Activated CD8-positive, alpha-beta memory T cell treated with anti-CD3 and anti-CD28 coated beads, Interleukin-2, amount 50 U/mL, for 24 hours (primary cell): ENCODE results near the gene TSACC.

Experiments used
- DNase-seq: peaks from one replicate; pipeline ENCODE4 v3.0.0-alpha.2; 2020; ENCODE audit errors: extremely low read depth

Gene TSACC

GRCh38 chr1:156376146-156376545, 37.8 kb downstream of the TSACC start:
- no peak for DNase-seq

- DNase-seq, result no peak
These were observed 38.9 kb downstream of the TSACC start for GRCh38 chr1:156376958-156377919.

- no peak for DNase-seq
These were observed 40.2 kb downstream of the TSACC start for GRCh38 chr1:156378557-156378956.

GRCh38 chr1:156379420-156380165, 41.3 kb downstream of the TSACC start:
- DNase-seq, result no peak

GRCh38 chr1:156382561-156382960, 44.2 kb downstream of the TSACC start:
- no peak for DNase-seq

- peak; percentile 20 for DNase-seq
These were observed 44.7 kb downstream of the TSACC start for GRCh38 chr1:156383023-156383422.

GRCh38 chr1:156384007-156384406, 45.7 kb downstream of the TSACC start:
- no peak for DNase-seq

- DNase-seq, result no peak
These were observed 46.3 kb downstream of the TSACC start for GRCh38 chr1:156384658-156385057.

- DNase-seq, result peak; percentile 48
These were observed 47.3 kb downstream of the TSACC start for GRCh38 chr1:156385534-156386031.

- DNase-seq, result no peak
These were observed 48.0 kb downstream of the TSACC start for GRCh38 chr1:156386134-156386901.

- no peak for DNase-seq
These were observed 48.9 kb downstream of the TSACC start for GRCh38 chr1:156386949-156387869.

GRCh38 chr1:156387870-156388173, 49.5 kb downstream of the TSACC start:
- no peak for DNase-seq

GRCh38 chr1:156388174-156389137, 50.1 kb downstream of the TSACC start:
- no peak for DNase-seq

- no peak for DNase-seq
These were observed 51.0 kb downstream of the TSACC start for GRCh38 chr1:156389311-156389710.

- DNase-seq, result no peak
These were observed 52.4 kb downstream of the TSACC start for GRCh38 chr1:156390469-156391365.

GRCh38 chr1:156391366-156391677, 53.0 kb downstream of the TSACC start:
- no peak for DNase-seq

GRCh38 chr1:156391701-156392100, 53.4 kb downstream of the TSACC start:
- DNase-seq, result no peak

- no peak for DNase-seq
These were observed 54.1 kb downstream of the TSACC start for GRCh38 chr1:156392452-156392853.

GRCh38 chr1:156393095-156393494, 54.8 kb downstream of the TSACC start:
- no peak for DNase-seq
